Fibroblast of lung (primary cell): ENCODE measurements around the gene DNAJA3.

Experiments
- EZH2 ChIP-seq: IDR thresholded peaks from 2 replicates; pipeline ENCODE4 v1.5.1; 2012; ENCODE audit warnings: low read length, control low read depth, mild to moderate bottlenecking; ENCODE audit errors: missing control alignments
- TF ChIP-seq, protein P1 (sequence below), 2 donors: IDR thresholded peaks in 1 of 2; conservative IDR thresholded peaks in 1 of 2; 1 replicate in 1 of 2; 2 replicates in 1 of 2; pipeline ENCODE4 v1.5.1; 2011 to 2012; ENCODE audit warnings: low read length in 2 of 2, control low read depth in 1 of 2, inconsistent platforms in 1 of 2, low read depth in 1 of 2, mild to moderate bottlenecking in 1 of 2

DNA sequence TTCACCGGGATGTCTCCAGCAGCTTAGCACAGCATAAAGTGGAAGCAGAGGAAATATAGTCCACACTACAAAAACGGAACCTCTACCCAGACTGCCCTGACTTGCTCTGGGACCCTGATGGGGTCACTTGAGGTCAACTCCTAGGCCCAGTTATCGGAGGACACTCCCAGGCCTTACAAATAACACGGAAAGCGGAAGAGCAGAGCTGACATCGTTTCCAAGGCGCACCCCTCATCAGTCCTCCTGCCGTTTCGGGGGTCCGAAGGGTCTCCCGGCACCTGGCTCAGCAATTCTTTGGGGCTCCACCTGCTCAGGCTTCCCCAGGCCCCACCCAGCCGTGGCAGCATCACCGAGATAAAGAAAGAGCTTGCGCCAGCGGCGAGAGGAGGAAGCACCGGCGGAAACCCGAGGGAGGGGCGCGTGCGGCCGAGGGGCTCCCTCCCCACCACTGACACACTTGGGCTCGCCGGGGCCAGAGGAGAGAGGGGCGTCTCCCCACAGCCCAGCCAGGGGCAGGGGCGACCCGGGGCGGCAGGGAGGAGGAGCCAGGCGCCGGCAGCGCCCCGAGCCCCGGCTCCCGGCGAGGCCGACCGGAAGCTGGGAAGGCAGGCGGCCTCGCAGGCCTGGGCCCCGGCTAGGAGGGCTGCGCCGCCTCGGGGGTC, 10.0 kb upstream of the DNAJA3 start:
- TF ChIP-seq, protein P1, sequence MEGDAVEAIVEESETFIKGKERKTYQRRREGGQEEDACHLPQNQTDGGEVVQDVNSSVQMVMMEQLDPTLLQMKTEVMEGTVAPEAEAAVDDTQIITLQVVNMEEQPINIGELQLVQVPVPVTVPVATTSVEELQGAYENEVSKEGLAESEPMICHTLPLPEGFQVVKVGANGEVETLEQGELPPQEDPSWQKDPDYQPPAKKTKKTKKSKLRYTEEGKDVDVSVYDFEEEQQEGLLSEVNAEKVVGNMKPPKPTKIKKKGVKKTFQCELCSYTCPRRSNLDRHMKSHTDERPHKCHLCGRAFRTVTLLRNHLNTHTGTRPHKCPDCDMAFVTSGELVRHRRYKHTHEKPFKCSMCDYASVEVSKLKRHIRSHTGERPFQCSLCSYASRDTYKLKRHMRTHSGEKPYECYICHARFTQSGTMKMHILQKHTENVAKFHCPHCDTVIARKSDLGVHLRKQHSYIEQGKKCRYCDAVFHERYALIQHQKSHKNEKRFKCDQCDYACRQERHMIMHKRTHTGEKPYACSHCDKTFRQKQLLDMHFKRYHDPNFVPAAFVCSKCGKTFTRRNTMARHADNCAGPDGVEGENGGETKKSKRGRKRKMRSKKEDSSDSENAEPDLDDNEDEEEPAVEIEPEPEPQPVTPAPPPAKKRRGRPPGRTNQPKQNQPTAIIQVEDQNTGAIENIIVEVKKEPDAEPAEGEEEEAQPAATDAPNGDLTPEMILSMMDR (conservative IDR thresholded peaks at IDR 0.05 in 1 of 2, IDR thresholded peaks at IDR 0.05 in 1 of 2; ENCODE audit: low read depth in 1 of 2, low read length in 2 of 2) = no peak
- TF ChIP-seq EZH2 = no peak
